Body of pancreas (tissue), 4 donors: ENCODE data around the gene KRTAP10-1.

Source experiments
- POLR2A ChIP-seq, 3 donors: fragments of 450-650 bp; IDR thresholded peaks; one replicate each; pipeline ENCODE4 v1.6.1; 2016; ENCODE audit warnings: antibody characterized with exemption in 3 of 3, mild to moderate bottlenecking in 2 of 3
- TF ChIP-seq, protein P1 (sequence below), 7 experiments: fragments of 450-650 bp in 4 of 7; fragments of 200-600 bp in 3 of 7; sonication (generic) in 3 of 7; IDR thresholded peaks; one replicate each; pipeline ENCODE4 v1.5.1; 2016 to 2019; ENCODE audit warnings: antibody characterized with exemption in 7 of 7

- TF ChIP-seq, protein P1, sequence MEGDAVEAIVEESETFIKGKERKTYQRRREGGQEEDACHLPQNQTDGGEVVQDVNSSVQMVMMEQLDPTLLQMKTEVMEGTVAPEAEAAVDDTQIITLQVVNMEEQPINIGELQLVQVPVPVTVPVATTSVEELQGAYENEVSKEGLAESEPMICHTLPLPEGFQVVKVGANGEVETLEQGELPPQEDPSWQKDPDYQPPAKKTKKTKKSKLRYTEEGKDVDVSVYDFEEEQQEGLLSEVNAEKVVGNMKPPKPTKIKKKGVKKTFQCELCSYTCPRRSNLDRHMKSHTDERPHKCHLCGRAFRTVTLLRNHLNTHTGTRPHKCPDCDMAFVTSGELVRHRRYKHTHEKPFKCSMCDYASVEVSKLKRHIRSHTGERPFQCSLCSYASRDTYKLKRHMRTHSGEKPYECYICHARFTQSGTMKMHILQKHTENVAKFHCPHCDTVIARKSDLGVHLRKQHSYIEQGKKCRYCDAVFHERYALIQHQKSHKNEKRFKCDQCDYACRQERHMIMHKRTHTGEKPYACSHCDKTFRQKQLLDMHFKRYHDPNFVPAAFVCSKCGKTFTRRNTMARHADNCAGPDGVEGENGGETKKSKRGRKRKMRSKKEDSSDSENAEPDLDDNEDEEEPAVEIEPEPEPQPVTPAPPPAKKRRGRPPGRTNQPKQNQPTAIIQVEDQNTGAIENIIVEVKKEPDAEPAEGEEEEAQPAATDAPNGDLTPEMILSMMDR (IDR thresholded peaks at IDR 0.05): no peak
- no peak for TF ChIP-seq POLR2A (IDR thresholded peaks at IDR 0.05)
Observed at GRCh38 chr21:44506279-44507255, 33.4 kb downstream of the KRTAP10-1 start.
